ENCODE data around the gene PREX1.

DNA sequence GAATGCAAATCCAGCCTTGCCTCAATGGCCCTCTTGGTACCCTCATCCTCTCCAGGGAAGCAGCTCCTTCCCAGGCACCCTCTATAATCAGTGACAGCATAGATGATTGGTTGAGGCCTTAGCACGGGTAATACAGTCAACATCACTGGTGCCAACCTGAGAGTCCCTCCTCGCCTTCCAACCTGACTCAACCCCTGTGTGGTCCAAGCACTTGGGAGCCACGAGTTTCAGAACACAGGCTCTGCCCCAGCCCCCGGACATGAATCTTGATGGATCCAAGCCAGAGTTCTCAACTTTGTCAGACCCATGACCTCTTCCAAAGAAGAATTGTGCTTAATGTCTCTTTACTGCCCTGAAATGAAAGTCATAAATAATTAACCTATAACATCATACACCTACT, 213.9 kb downstream of the PREX1 start:
- TF ChIP-seq EZH2 (IDR thresholded peaks at IDR 0.05; ENCODE audit: low read length), result no peak
- TF ChIP-seq, protein P1, sequence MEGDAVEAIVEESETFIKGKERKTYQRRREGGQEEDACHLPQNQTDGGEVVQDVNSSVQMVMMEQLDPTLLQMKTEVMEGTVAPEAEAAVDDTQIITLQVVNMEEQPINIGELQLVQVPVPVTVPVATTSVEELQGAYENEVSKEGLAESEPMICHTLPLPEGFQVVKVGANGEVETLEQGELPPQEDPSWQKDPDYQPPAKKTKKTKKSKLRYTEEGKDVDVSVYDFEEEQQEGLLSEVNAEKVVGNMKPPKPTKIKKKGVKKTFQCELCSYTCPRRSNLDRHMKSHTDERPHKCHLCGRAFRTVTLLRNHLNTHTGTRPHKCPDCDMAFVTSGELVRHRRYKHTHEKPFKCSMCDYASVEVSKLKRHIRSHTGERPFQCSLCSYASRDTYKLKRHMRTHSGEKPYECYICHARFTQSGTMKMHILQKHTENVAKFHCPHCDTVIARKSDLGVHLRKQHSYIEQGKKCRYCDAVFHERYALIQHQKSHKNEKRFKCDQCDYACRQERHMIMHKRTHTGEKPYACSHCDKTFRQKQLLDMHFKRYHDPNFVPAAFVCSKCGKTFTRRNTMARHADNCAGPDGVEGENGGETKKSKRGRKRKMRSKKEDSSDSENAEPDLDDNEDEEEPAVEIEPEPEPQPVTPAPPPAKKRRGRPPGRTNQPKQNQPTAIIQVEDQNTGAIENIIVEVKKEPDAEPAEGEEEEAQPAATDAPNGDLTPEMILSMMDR (optimal IDR thresholded peaks at IDR 0.05 in 1 of 3, IDR thresholded peaks at IDR 0.05 in 1 of 3, conservative IDR thresholded peaks at IDR 0.05 in 1 of 3; ENCODE audit: extremely low read depth in 1 of 3, insufficient read depth in 2 of 3, low read length in 3 of 3), result no peak
